ENCODE measurements around the gene DPH1. TPM values are rescaled to one million over a fixed set of nuclear protein-coding genes. Genes with fewer than 3 reads are reported as not detected.

Gene DPH1
- total RNA-seq, 1 donor from 2014 or later = 63.4 TPM

DNA sequence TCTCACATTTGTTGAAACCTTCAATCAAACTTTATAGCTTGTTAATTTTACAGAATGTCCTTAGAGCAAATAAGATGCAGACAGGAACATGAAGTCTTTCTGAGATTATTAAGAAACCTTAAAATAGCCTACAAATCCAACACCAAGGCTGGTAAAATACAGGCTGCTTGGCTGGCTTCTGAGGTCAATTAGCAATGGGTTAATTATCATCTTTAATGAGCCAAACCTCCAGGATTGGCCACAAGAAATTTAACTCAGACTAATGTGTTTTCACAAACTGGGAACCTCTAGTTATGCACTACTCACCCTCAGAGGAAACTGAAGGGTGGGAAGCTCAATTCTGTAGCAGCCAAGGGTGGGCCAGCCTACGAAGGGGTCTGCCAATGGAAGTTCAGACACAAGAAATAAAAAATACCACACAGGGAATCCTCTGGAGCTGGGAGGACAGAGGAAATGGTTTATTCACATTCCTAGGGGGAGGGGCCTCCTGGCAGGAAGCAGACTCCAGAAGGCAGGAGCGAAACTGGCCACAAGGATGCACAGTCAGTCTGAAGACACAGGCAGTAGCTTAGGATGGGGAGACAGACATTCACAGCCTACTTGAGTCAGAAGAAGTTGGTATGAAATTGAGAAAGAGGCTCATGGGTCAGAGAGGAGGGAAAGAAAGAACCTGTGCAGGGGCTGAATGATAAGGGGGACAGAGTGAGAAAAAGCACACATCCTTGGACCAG, 61.0 kb downstream of the DPH1 start:
- CTCF ChIA-PET = interaction anchor here (1.4 to 7.3 kb wide), 3 partner anchors 34 to 154 kb away, joined by 4 to 98 read pairs (median 11); partner anchors contain the start of gene HIC1
- DNase-seq (no peak), ATAC-seq (ENCODE audit: low read depth) (no peak)
- Mint-ChIP-seq H3K9me3 (no peaks in the 10 kb centered on the region), H3K4me3 (peak overlapping the region; percentile 91), H3K4me1 (peaks cover 59% of the 10 kb centered on the region), H3K36me3 (ENCODE audit: low read depth) (peaks cover 8% of the 10 kb centered on the region), H3K27me3 (no peaks in the 10 kb centered on the region), H3K27ac (peak overlapping the region; percentile 74)
- TF ChIP-seq, protein P1, sequence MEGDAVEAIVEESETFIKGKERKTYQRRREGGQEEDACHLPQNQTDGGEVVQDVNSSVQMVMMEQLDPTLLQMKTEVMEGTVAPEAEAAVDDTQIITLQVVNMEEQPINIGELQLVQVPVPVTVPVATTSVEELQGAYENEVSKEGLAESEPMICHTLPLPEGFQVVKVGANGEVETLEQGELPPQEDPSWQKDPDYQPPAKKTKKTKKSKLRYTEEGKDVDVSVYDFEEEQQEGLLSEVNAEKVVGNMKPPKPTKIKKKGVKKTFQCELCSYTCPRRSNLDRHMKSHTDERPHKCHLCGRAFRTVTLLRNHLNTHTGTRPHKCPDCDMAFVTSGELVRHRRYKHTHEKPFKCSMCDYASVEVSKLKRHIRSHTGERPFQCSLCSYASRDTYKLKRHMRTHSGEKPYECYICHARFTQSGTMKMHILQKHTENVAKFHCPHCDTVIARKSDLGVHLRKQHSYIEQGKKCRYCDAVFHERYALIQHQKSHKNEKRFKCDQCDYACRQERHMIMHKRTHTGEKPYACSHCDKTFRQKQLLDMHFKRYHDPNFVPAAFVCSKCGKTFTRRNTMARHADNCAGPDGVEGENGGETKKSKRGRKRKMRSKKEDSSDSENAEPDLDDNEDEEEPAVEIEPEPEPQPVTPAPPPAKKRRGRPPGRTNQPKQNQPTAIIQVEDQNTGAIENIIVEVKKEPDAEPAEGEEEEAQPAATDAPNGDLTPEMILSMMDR (IDR thresholded peaks at IDR 0.05) = no peak
- intact Hi-C loops (cut with micrococcal nuclease) = no loop called here
- POLR2A ChIA-PET = interaction anchor here (0.7 to 16.3 kb wide), 9 partner anchors 10 to 149 kb away, joined by 3 to 449 read pairs (median 7); partner anchors contain the start of gene HIC1

DNA sequence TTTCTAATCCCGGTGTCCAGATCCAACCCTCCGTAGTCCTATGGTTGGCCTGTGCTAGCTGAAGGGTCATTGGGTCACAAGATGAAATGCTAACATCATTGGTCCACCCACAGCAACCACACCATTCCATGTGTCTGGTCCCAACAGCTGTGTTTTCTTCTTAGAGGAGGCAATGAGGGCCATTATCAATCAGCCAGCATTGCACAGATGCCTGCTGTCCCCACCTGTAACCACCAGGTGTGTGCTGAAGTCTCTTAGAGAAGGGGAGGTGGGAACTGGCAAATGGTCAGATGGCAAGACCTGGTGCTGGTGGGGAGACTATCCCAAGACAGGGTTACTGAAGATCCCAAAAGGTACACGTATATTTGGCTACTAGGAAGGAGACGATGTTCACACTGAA, 62.3 kb downstream of the DPH1 start:
- Mint-ChIP-seq H3K4me1 (peaks cover 46% of the 10 kb centered on the region), H3K9me3 (no peaks in the 10 kb centered on the region), H3K27me3 (no peaks in the 10 kb centered on the region), H3K4me3 (no peak overlapping the region), H3K27ac (peak overlapping the region; percentile 9), H3K36me3 (ENCODE audit: low read depth) (peaks cover 8% of the 10 kb centered on the region)
- ChIA-PET POLR2A (interaction anchor here (16.3 kb wide), 1 partner anchor 26 kb away, joined by 449 read pairs; the partner anchor contains the start of gene HIC1), CTCF (interaction anchor here (1.4 to 7.3 kb wide), 2 partner anchors 12 to 36 kb away, joined by 5 to 98 read pairs; partner anchors contain the start of gene HIC1)
- ATAC-seq (ENCODE audit: low read depth) (no peak), DNase-seq (no peak)
- TF ChIP-seq, protein P1 (IDR thresholded peaks at IDR 0.05) = no peak
- intact Hi-C loops (cut with micrococcal nuclease) = no loop called here

DNA sequence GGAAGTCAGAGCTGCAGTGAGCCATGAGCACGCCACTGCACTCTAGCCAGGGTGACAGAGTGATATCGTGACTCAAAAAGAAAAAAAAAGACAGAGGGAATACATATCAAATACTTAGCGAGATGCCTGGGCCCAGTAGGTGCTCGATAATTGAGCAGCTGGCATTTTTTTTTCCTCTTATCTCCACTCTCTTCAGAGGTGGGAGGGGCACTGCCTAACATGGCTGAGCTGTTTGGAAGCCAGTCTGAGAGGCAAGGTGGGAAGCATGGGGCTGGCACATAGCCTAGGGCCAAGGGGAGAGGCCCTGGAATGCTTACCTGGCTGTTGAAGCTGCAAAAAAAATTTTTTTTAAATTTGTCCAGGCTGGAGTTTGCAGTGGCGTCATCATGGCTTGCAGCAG, 63.4 kb downstream of the DPH1 start:
- CTCF ChIA-PET = interaction anchor here (0.6 to 1.8 kb wide), 7 partner anchors 11 to 258 kb away, joined by 3 to 6 read pairs (median 4); partner anchors contain the start of gene HIC1
- ATAC-seq (ENCODE audit: low read depth) (no peak), DNase-seq (no peak)
- Mint-ChIP-seq H3K27me3 (no peaks in the 10 kb centered on the region), H3K4me1 (peaks cover 35% of the 10 kb centered on the region), H3K4me3 (no peak overlapping the region), H3K9me3 (no peaks in the 10 kb centered on the region), H3K36me3 (ENCODE audit: low read depth) (peaks cover 8% of the 10 kb centered on the region), H3K27ac (no peak overlapping the region)
- intact Hi-C loops (cut with micrococcal nuclease) = no loop called here
- POLR2A ChIA-PET = interaction anchor here (1.2 to 16.3 kb wide), 2 partner anchors 27 to 30 kb away, joined by 3 to 449 read pairs; partner anchors contain the start of gene HIC1
- TF ChIP-seq, protein P1 (IDR thresholded peaks at IDR 0.05) = no peak

Other genes starting within 250 kb of the DPH1 start
- gene SMYD4, start 200.3 kb upstream of the DPH1 start, total RNA-seq = 19.9 and 21.8 TPM in 2 replicates
- 99.8 and 109 TPM in 2 replicates for gene RPA1, start 200.1 kb upstream of the DPH1 start, total RNA-seq
- not detected in 2 replicates for gene RTN4RL1, start 4.8 kb upstream of the DPH1 start, total RNA-seq
- 29.4 and 31.2 TPM in 2 replicates for gene OVCA2, start 11.9 kb downstream of the DPH1 start, total RNA-seq
- 8.3 and 9.3 TPM in 2 replicates for gene HIC1, start 24.9 kb downstream of the DPH1 start, total RNA-seq